NCI-H345 treated with DMSO at 0.1 percent for 48 hours (cell line): ENCODE data around the gene EPHB2.
"Not testable (repeated sequence)": the region's sequence is repeated elsewhere in the genome, so short reads cannot be mapped to it uniquely, and the experiment has no call there.

ENCODE experiments used
- DNase-seq: peaks from one replicate; lab custom pipeline; 2025; ENCODE audit not compliant: unreplicated experiment; lab: John Stamatoyannopoulos, UW

The EPHB2 gene

GRCh38 chr1:22689505-22689904 lies 21.1 kb upstream of the EPHB2 start:
- DNase-seq: peak; percentile 85

GRCh38 chr1:22691031-22691753 lies 19.4 kb upstream of the EPHB2 start:
- DNase-seq: no peak

- DNase-seq: no peak
Observed at GRCh38 chr1:22694172-22694571, 16.5 kb upstream of the EPHB2 start.

GRCh38 chr1:22696610-22697009 lies 14.0 kb upstream of the EPHB2 start:
- DNase-seq: no peak

GRCh38 chr1:22697980-22698379 lies 12.7 kb upstream of the EPHB2 start:
- DNase-seq: no peak

- no peak for DNase-seq
Observed at GRCh38 chr1:22699681-22700520, 10.7 kb upstream of the EPHB2 start.

GRCh38 chr1:22702296-22703085 lies 8.1 kb upstream of the EPHB2 start:
- DNase-seq: no peak

GRCh38 chr1:22704440-22705067 lies 6.1 kb upstream of the EPHB2 start:
- DNase-seq: peak; percentile 62

GRCh38 chr1:22705586-22705985 lies 5.1 kb upstream of the EPHB2 start:
- DNase-seq: no peak

GRCh38 chr1:22706100-22706499 lies 4.5 kb upstream of the EPHB2 start:
- DNase-seq: not testable (repeated sequence)

- no peak for DNase-seq
Observed at GRCh38 chr1:22708777-22709176, 1.9 kb upstream of the EPHB2 start.

- no peak for DNase-seq
Observed at GRCh38 chr1:22709227-22709626, 1.4 kb upstream of the EPHB2 start.

GRCh38 chr1:22709891-22710700 lies 543 bp upstream of the EPHB2 start:
- no peak for DNase-seq

- DNase-seq: no peak
Observed at GRCh38 chr1:22711071-22711470, 432 bp downstream of the EPHB2 start.

- no peak for DNase-seq
Observed at GRCh38 chr1:22711591-22712501, 1.2 kb downstream of the EPHB2 start.

- no peak for DNase-seq
Observed at GRCh38 chr1:22712502-22713271, 2.0 kb downstream of the EPHB2 start.

GRCh38 chr1:22714455-22714854 lies 3.8 kb downstream of the EPHB2 start:
- no peak for DNase-seq

- peak; percentile 74 for DNase-seq
Observed at GRCh38 chr1:22717037-22717760, 6.6 kb downstream of the EPHB2 start.
